ENCODE measurements around the gene FGF19. TPM values are rescaled to one million over a fixed set of nuclear protein-coding genes. Genes with fewer than 3 reads are reported as not detected.

Gene FGF19
- total RNA-seq, 1 donor from 2014 or later = not detected

DNA sequence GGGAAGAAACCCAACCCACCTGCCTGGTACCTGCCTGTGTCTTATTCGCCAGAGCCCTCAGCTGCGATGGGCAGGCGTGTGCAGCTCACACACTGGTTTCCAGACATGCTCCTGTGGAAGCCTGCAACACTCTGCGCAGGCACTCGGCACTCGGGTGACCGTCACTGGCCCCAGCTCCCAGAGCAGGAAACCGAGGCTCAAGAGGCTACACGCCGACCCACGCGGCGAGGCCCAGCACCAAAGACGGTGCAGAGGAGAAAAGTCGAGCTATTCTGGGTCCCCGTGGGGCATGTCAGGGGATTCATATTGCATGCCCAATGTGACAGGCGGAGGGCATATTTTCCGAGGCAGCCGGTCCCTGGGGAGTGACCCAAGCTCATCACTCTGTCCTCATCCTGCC lies 11.6 kb upstream of the FGF19 start:
- H3K4me1 Mint-ChIP-seq (ENCODE audit: unreplicated experiment) = peaks cover 15% of the 10 kb centered on the region
- no peak overlapping the region for H3K27ac Mint-ChIP-seq (ENCODE audit: unreplicated experiment)
- H3K36me3 Mint-ChIP-seq (ENCODE audit: unreplicated experiment) = no peaks in the 10 kb centered on the region
- TF ChIP-seq, protein P1, sequence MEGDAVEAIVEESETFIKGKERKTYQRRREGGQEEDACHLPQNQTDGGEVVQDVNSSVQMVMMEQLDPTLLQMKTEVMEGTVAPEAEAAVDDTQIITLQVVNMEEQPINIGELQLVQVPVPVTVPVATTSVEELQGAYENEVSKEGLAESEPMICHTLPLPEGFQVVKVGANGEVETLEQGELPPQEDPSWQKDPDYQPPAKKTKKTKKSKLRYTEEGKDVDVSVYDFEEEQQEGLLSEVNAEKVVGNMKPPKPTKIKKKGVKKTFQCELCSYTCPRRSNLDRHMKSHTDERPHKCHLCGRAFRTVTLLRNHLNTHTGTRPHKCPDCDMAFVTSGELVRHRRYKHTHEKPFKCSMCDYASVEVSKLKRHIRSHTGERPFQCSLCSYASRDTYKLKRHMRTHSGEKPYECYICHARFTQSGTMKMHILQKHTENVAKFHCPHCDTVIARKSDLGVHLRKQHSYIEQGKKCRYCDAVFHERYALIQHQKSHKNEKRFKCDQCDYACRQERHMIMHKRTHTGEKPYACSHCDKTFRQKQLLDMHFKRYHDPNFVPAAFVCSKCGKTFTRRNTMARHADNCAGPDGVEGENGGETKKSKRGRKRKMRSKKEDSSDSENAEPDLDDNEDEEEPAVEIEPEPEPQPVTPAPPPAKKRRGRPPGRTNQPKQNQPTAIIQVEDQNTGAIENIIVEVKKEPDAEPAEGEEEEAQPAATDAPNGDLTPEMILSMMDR (IDR thresholded peaks at IDR 0.05) = no peak
- peaks cover 13% of the 10 kb centered on the region for H3K27me3 Mint-ChIP-seq (ENCODE audit: unreplicated experiment)
- H3K4me3 Mint-ChIP-seq (ENCODE audit: unreplicated experiment) = no peak overlapping the region
- no peaks in the 10 kb centered on the region for H3K9me3 Mint-ChIP-seq (ENCODE audit: unreplicated experiment)
- no peak for DNase-seq (ENCODE audit: extremely low spot score, unreplicated experiment)

DNA sequence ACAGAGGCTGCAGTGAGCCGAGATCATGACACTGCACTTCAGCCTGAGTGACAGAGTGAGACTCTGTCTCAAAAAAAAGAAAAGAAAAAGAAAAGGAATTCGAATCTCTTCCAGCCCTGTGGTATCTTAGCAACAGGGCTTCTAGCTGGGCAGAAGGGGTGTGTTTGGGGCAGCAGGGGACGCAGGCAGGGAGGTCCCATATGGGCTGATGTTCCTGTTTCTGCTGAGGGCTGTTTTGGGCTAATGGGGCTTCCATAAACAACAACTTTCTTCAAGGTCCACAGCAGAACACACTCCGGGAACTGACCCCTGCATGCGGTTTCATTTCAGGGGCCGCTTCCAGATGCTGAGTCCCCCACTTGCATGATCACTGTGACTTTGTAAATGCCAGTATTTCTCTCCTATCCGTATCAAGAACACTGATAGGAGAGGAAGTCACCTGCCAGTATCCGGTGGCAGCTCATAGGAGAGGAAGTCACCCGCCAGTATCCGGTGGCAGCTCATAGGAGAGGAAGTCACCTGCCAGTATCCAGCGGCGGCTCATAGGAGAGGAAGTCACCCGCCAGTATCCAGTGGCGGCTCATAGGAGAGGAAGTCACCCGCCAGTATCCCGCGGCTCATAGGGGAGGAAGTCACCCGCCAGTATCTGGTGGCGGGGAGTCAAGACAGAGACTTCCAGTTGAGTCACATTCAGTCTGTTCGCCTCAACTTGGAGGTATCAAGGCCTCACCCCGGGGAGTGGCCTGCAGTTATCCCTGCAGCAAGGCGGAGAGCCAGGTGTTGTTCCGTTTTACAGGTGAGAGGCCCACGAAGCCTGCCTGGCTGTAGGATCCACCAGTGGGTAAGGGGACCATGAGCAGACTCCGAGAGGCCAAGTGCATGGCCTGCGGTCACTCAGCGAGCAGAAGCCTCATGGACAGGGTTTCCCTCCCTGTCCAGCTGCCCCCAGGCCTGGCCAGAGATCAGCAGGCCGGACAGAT lies 8.3 kb upstream of the FGF19 start:
- Mint-ChIP-seq H3K27me3 (ENCODE audit: unreplicated experiment) (peaks cover 20% of the 10 kb centered on the region), H3K9me3 (ENCODE audit: unreplicated experiment) (no peaks in the 10 kb centered on the region), H3K4me3 (ENCODE audit: unreplicated experiment) (no peak overlapping the region), H3K36me3 (ENCODE audit: unreplicated experiment) (no peaks in the 10 kb centered on the region), H3K27ac (ENCODE audit: unreplicated experiment) (peak overlapping the region; percentile 27), H3K4me1 (ENCODE audit: unreplicated experiment) (peaks cover 5% of the 10 kb centered on the region)
- TF ChIP-seq, protein P1 (IDR thresholded peaks at IDR 0.05) = no peak
- DNase-seq (ENCODE audit: extremely low spot score, unreplicated experiment) = no peak

DNA sequence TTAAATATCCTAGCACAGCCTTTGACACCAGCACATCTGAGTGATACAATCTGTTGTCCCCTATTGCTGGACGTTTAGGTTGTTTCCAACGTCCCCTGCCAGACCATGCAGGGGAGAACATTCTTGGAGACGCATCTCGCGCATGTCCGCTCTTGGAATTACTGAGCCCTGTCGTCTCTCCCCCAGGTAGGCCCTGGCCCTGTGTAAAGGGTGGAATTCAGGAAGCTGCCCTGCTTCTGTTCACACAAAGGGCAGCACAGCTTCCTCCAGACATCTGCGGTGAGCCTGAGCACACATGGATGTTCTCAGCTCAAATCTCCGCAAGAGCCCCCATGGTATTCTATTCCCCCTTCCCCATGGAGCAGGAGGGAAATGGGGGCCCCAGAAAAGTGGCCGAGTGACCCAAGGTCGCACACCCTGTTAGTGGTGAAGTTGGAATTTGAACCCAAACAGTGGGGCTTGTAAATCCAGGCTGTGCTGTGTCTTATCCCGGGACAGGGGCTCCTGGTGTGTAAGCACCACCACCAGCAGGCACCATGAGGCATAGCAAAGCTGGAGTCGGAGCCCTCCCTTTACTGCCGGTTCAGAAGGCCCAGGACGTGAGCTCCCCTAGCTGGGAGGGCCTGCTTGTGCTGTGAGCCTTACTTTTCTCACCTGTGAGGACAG lies 5.0 kb upstream of the FGF19 start:
- no peaks in the 10 kb centered on the region for H3K9me3 Mint-ChIP-seq (ENCODE audit: unreplicated experiment)
- DNase-seq (ENCODE audit: extremely low spot score, unreplicated experiment) = no peak
- TF ChIP-seq, protein P1 (IDR thresholded peaks at IDR 0.05) = no peak
- peaks cover 12% of the 10 kb centered on the region for H3K4me1 Mint-ChIP-seq (ENCODE audit: unreplicated experiment)
- H3K27ac Mint-ChIP-seq (ENCODE audit: unreplicated experiment) = no peak overlapping the region
- H3K27me3 Mint-ChIP-seq (ENCODE audit: unreplicated experiment) = peaks cover 43% of the 10 kb centered on the region
- H3K36me3 Mint-ChIP-seq (ENCODE audit: unreplicated experiment) = no peaks in the 10 kb centered on the region
- H3K4me3 Mint-ChIP-seq (ENCODE audit: unreplicated experiment) = no peak overlapping the region

DNA sequence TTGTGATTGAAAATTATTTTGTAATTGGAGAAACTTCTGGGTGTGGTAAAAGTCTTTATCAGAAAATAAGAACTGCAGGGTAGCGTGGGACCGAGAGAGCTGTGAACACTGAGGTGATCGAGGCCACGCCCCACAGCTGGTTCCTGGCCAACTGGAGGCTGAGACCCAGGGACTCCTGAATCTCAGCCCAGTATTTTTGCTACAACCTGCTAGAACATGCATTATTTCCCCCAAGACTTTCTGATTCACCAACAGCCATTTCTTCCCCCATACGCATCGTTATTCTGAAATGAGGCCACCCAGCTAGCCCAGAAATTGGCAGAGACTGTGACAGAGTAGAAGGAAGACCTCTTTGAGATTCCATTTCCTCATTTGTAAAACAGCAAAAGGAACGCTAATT lies 3.4 kb upstream of the FGF19 start:
- H3K9me3 Mint-ChIP-seq (ENCODE audit: unreplicated experiment) = no peaks in the 10 kb centered on the region
- TF ChIP-seq, protein P1 (IDR thresholded peaks at IDR 0.05) = no peak
- no peak overlapping the region for H3K4me3 Mint-ChIP-seq (ENCODE audit: unreplicated experiment)
- no peaks in the 10 kb centered on the region for H3K36me3 Mint-ChIP-seq (ENCODE audit: unreplicated experiment)
- peaks cover 17% of the 10 kb centered on the region for H3K4me1 Mint-ChIP-seq (ENCODE audit: unreplicated experiment)
- no peak overlapping the region for H3K27ac Mint-ChIP-seq (ENCODE audit: unreplicated experiment)
- H3K27me3 Mint-ChIP-seq (ENCODE audit: unreplicated experiment) = peaks cover 48% of the 10 kb centered on the region
- DNase-seq (ENCODE audit: extremely low spot score, unreplicated experiment) = no peak

Data from osteocyte (in vitro differentiated cells).